ENCODE data around the gene C3orf33. TPM values are rescaled to one million over a fixed set of nuclear protein-coding genes. Genes with fewer than 3 reads are reported as not detected.
A peak's percentile ranks its signal among the peaks of the same experiment; 100 is the strongest.

Gene C3orf33
- total RNA-seq, 1 experiment from 2014 or later = 2.9 TPM

GRCh38 chr3:155853214-155854140, 47.4 kb upstream of the C3orf33 start:
- peaks cover 14% of the 10 kb centered on the region for H3K23me2 ChIP-seq (ENCODE audit: insufficient read length, low read depth, low read length, poor library complexity, severe bottlenecking)
- H2BK5ac ChIP-seq (ENCODE audit: insufficient read length, low read length) = no peak overlapping the region
- WGBS (ENCODE audit: extremely low coverage, insufficient read length, low lambda C conversion rate) = no CpG with 5 or more reads among the region's 45 CpGs
- no peak overlapping the region for H3K18ac ChIP-seq (ENCODE audit: insufficient read length, low read depth, low read length)
- H2BK12ac ChIP-seq (ENCODE audit: insufficient read length, low read depth, low read length) = no peak overlapping the region
- Mint-ChIP-seq H3K9me3 (no peaks in the 10 kb centered on the region), H3K4me3 (peak overlapping the region; percentile 95 to 98), H3K36me3 (ENCODE audit: insufficient read depth in 1 of 3, low read depth in 3 of 3) (peaks cover 0 to 6% (median 0%) of the 10 kb centered on the region in 3 experiments; a peak in 2 of 7 replicates), H3K27ac (peak overlapping the region; percentile 92 to 98 (median 97); a peak in 6 of 7 replicates), H3K27me3 (ENCODE audit: low read depth) (peaks cover 7% of the 10 kb centered on the region), H3K4me1 (peaks cover 19 to 25% of the 10 kb centered on the region in 2 experiments)
- H3K79me2 ChIP-seq (ENCODE audit: insufficient read depth, low read length) = peaks cover 14% of the 10 kb centered on the region; the same call in 1 of the 2 replicates
- DNase-seq = no peak
- no peak overlapping the region for H3K14ac ChIP-seq (ENCODE audit: insufficient read depth, low read length)
- H4K20me1 ChIP-seq (ENCODE audit: control insufficient read depth, insufficient read depth, insufficient read length) = no peaks in the 10 kb centered on the region
- no peak overlapping the region for H4K8ac ChIP-seq (replicated peaks; ENCODE audit: insufficient read length, low read depth, low read length)
- no peaks in the 10 kb centered on the region; the same call in 1 of the 2 replicates for H3K4me1 ChIP-seq (ENCODE audit: insufficient read depth, low read length)
- no peak overlapping the region for H2AFZ ChIP-seq (ENCODE audit: low read length)
- peak overlapping the region; percentile 88 for H3K4me2 ChIP-seq (ENCODE audit: insufficient read depth, insufficient read length, low read length)
- H3K23ac ChIP-seq (ENCODE audit: insufficient read length, low read depth, low read length) = no peak overlapping the region
- H4K91ac ChIP-seq (ENCODE audit: insufficient read length, low read depth, low read length) = no peak overlapping the region
- H4K5ac ChIP-seq (ENCODE audit: insufficient read length, low read depth, low read length) = no peak overlapping the region
- no peak overlapping the region for H2AK5ac ChIP-seq (ENCODE audit: insufficient read length, low read length)
- no peaks in the 10 kb centered on the region for H3K27me3 ChIP-seq (ENCODE audit: insufficient read depth, low read length)
- H3K9me3 ChIP-seq (ENCODE audit: control insufficient read depth, low read depth, low read length) = no peaks in the 10 kb centered on the region
- no peak overlapping the region for H3T11ph ChIP-seq (ENCODE audit: low read length)
- TF ChIP-seq CTCF (conservative IDR thresholded peaks at IDR 0.05) = no peak
- H3K27ac ChIP-seq (ENCODE audit: insufficient read length, low read depth, low read length) = no peak overlapping the region
- H2BK120ac ChIP-seq (ENCODE audit: low read depth, low read length, poor library complexity, severe bottlenecking) = no peak overlapping the region
- H3K4ac ChIP-seq (ENCODE audit: low read depth, low read length) = no peak overlapping the region
- peaks cover 3% of the 10 kb centered on the region for H3K79me1 ChIP-seq (ENCODE audit: insufficient read depth, low read depth, low read length, poor library complexity, severe bottlenecking)
- no peak overlapping the region for H3K56ac ChIP-seq (ENCODE audit: insufficient read length, low read depth, low read length)
- H3K9ac ChIP-seq (ENCODE audit: extremely low read depth, insufficient read length, low read length) = peak overlapping the region; percentile 77
- H2BK15ac ChIP-seq (ENCODE audit: low read depth, low read length) = no peak overlapping the region
- H2BK20ac ChIP-seq (ENCODE audit: low read depth, low read length, poor library complexity, severe bottlenecking) = no peak overlapping the region
